HCT116 (cell line): ENCODE measurements around the gene DPP4. TPM values are rescaled to one million over a fixed set of nuclear protein-coding genes. Genes with fewer than 3 reads are reported as not detected.

Experiments used
- ATAC-seq: fragments of 200-7000 bp; cut with Tn5 transposase; 2 replicates; pipeline ENCODE4 v1.9.1; 2020; ENCODE audit warnings: mild to moderate bottlenecking, moderate library complexity
- BruUV-seq: library from RNA; stranded (reverse); fragments of 400-500 nt; replicated peaks from 2 replicates; lab custom pipeline; 2021; lab: Mats Ljungman, UMichigan
- CTCF ChIA-PET: fragments of 300-600 bp; sonication (Branson Sonifier 250); formaldehyde crosslinking; loops from one replicate; lab custom pipeline; 2021; ENCODE audit warnings: antibody characterized with exemption; lab: Charles Lee
- POLR2A ChIA-PET: fragments of 300-600, 350-600 bp; sonication (Branson Sonifier 250); formaldehyde crosslinking; loops from one replicate; lab custom pipeline; 2021; ENCODE audit warnings: antibody characterized with exemption; lab: Charles Lee
- RAD21 ChIA-PET, 2 experiments: fragments of 300-600 bp; sonication (Branson Sonifier 250); formaldehyde crosslinking; loops; one replicate each; lab custom pipeline; 2023; ENCODE audit warnings: low total read pairs in 2 of 2; ENCODE audit not compliant: uncharacterized antibody in 2 of 2, unreplicated experiment in 2 of 2, low non-redundant PET in 1 of 2; lab: Charles Lee
- DNase-seq: peaks from one replicate; pipeline ENCODE4 v3.0.0-alpha.2; 2010; ENCODE audit warnings: low read depth, low spot score
- H2AFZ ChIP-seq: fragments of 200-600 bp; shearing (Covaris generic), sonication (generic); 2 replicates; pipeline ENCODE4 v1.6.1; 2017; ENCODE audit warnings: low read depth, mixed run types, mixed read lengths, antibody characterized with exemption, low read length; ENCODE audit not compliant: poor library complexity, severe bottlenecking
- H3K27ac ChIP-seq: 2 replicates; pipeline ENCODE4 v1.5.1; 2012; ENCODE audit warnings: low read depth, low read length
- H3K27me3 ChIP-seq: fragments of 200-600 bp; sonication (generic); 2 replicates; pipeline ENCODE4 v1.6.1; 2016; ENCODE audit warnings: mixed run types, low read length, mixed read lengths; ENCODE audit not compliant: insufficient read depth
- H3K36me3 ChIP-seq, 2 experiments: fragments of 200-500 bp in 1 of 2; fragments of 200-600 bp in 1 of 2; sonication (Bioruptor generic) in 1 of 2; sonication (generic) in 1 of 2; 2 replicates each; pipeline versions ENCODE4 v1.5.1 to v1.6.1; 2014 to 2016; ENCODE audit warnings: low read length in 2 of 2, inconsistent platforms in 1 of 2, mixed read lengths in 1 of 2, mixed run types in 1 of 2; ENCODE audit not compliant: insufficient read depth in 2 of 2, control insufficient read depth in 1 of 2
- H3K4me1 ChIP-seq, 2 experiments: fragments of 200-600 bp in 1 of 2; sonication (generic) in 1 of 2; 2 replicates each; pipeline versions ENCODE4 v1.5.1 to v1.6.1; 2012 to 2017; ENCODE audit warnings: low read length in 2 of 2, inconsistent platforms in 1 of 2, mild to moderate bottlenecking in 1 of 2, mixed read lengths in 1 of 2, mixed run types in 1 of 2, moderate library complexity in 1 of 2; ENCODE audit not compliant: insufficient read depth in 2 of 2, control insufficient read depth in 1 of 2
- H3K4me2 ChIP-seq: fragments of 200-600 bp; sonication (generic); 2 replicates; pipeline ENCODE4 v1.6.1; 2017; ENCODE audit warnings: mixed run types, low read length, mixed read lengths
- H3K4me3 ChIP-seq, 2 experiments: fragments of 200-600 bp in 1 of 2; sonication (generic) in 1 of 2; replicated peaks in 1 of 2; 2 replicates each; pipeline ENCODE4 v1.5.1; 2011 to 2016; ENCODE audit warnings: low read length in 2 of 2, control low read depth in 1 of 2, low read depth in 1 of 2, mild to moderate bottlenecking in 1 of 2, mixed read lengths in 1 of 2, mixed run types in 1 of 2
- H3K79me2 ChIP-seq: fragments of 200-600 bp; sonication (generic); 2 replicates; pipeline ENCODE4 v1.6.1; 2017; ENCODE audit warnings: mild to moderate bottlenecking, mixed run types, low read length, moderate library complexity, mixed read lengths; ENCODE audit not compliant: insufficient read depth
- H3K9ac ChIP-seq: fragments of 200-600 bp; sonication (generic); 2 replicates; pipeline ENCODE4 v1.6.1; 2016; ENCODE audit warnings: low read length, mixed read lengths
- H3K9me2 ChIP-seq: fragments of 200-600 bp; sonication (generic), shearing (Covaris generic); 2 replicates; pipeline ENCODE4 v1.6.1; 2017; ENCODE audit warnings: mixed run types, mild to moderate bottlenecking, moderate library complexity; ENCODE audit not compliant: insufficient read depth
- H3K9me3 ChIP-seq, 2 experiments: fragments of 200-500 bp in 1 of 2; fragments of 200-600 bp in 1 of 2; sonication (Bioruptor generic) in 1 of 2; sonication (generic) in 1 of 2; 2 replicates each; pipeline ENCODE4 v1.6.1; 2014 to 2017; ENCODE audit warnings: low read length in 2 of 2, mixed read lengths in 2 of 2, inconsistent platforms in 1 of 2, low read depth in 1 of 2, mild to moderate bottlenecking in 1 of 2, mixed run types in 1 of 2, moderate library complexity in 1 of 2; ENCODE audit not compliant: control insufficient read depth in 1 of 2, insufficient read depth in 1 of 2
- H4K20me1 ChIP-seq: fragments of 200-600 bp; sonication (generic), shearing (Covaris generic); 2 replicates; pipeline ENCODE4 v1.6.1; 2017; ENCODE audit warnings: mixed run types, mild to moderate bottlenecking, moderate library complexity; ENCODE audit not compliant: insufficient read depth
- CEBPB ChIP-seq: IDR thresholded peaks from 2 replicates; pipeline ENCODE4 v1.6.1; 2012; ENCODE audit warnings: low read depth
- ELF1 ChIP-seq: IDR thresholded peaks from 2 replicates; pipeline ENCODE4 v1.6.1; 2012; ENCODE audit warnings: low read depth, borderline replicate concordance
- EZH2 ChIP-seq: fragments of 200-600 bp; sonication (generic); IDR thresholded peaks from 2 replicates; pipeline ENCODE4 v1.6.1; 2017; ENCODE audit warnings: antibody characterized with exemption, mixed run types
- POLR2AphosphoS5 ChIP-seq: IDR thresholded peaks from 2 replicates; pipeline ENCODE4 v1.6.1; 2011; ENCODE audit warnings: mild to moderate bottlenecking, low read depth, low read length, moderate library complexity
- SRF ChIP-seq: IDR thresholded peaks from 2 replicates; pipeline ENCODE4 v1.6.1; 2012; ENCODE audit warnings: low read depth
- intact Hi-C: fragments of 100-400 bp; cut with micrococcal nuclease; formaldehyde crosslinking; loops from 2 replicates; pipeline ENCODE4 v1.10.0; 2022
- total RNA-seq: library from RNA; stranded (reverse); gene quantifications from one replicate; pipeline ENCODE4 v1.2.1, GENCODE V29; 2021; ENCODE audit not compliant: unreplicated experiment
- TF ChIP-seq, protein P1 (sequence below): IDR thresholded peaks from 2 replicates; pipeline ENCODE4 v1.6.1; 2011; ENCODE audit warnings: mild to moderate bottlenecking, low read length, moderate library complexity; ENCODE audit not compliant: insufficient replicate concordance; ENCODE audit errors: extremely low read depth
- TF ChIP-seq, protein P2 (sequence below): IDR thresholded peaks from 2 replicates; pipeline ENCODE4 v1.6.1; 2012

DPP4 gene
- total RNA-seq, 1 experiment from 2014 or later: 3.6 TPM

DNA sequence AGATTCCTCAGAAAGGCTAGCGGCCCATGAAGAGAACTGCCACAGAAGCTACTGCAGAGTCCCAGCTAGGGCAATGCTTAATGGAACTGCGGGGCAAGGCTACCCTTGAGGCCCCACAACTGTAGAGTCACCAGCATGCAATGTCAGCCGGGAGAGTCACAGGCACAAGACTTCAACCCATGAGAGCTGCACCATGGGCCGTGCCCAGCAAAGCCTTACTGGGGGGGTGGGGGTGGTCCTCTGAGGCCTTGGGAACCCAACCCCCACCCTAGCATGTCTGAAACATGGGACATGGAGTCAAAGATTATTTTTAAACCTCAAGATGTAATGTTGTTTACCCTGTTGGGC is 20.2 kb downstream of the DPP4 start:
- no peak overlapping the region for H3K4me2 ChIP-seq
- no peak overlapping the region for H3K4me3 ChIP-seq
- H3K9ac ChIP-seq: no peak overlapping the region
- no peaks in the 10 kb centered on the region; the same call in 1 of the 2 replicates for H3K9me2 ChIP-seq
- ATAC-seq (no peak), DNase-seq (no peak)
- intact Hi-C loops: no loop called here
- BruUV-seq: no TSS peak
- H3K4me1 ChIP-seq: peaks cover 0 to 7% of the 10 kb centered on the region in 2 experiments; a peak in 1 of 4 replicates
- no peaks in the 10 kb centered on the region for H3K79me2 ChIP-seq
- no peaks in the 10 kb centered on the region for H3K27me3 ChIP-seq
- RAD21 ChIA-PET: no interaction called here
- TF ChIP-seq POLR2AphosphoS5: no peak
- TF ChIP-seq EZH2: no peak
- TF ChIP-seq, protein P1, sequence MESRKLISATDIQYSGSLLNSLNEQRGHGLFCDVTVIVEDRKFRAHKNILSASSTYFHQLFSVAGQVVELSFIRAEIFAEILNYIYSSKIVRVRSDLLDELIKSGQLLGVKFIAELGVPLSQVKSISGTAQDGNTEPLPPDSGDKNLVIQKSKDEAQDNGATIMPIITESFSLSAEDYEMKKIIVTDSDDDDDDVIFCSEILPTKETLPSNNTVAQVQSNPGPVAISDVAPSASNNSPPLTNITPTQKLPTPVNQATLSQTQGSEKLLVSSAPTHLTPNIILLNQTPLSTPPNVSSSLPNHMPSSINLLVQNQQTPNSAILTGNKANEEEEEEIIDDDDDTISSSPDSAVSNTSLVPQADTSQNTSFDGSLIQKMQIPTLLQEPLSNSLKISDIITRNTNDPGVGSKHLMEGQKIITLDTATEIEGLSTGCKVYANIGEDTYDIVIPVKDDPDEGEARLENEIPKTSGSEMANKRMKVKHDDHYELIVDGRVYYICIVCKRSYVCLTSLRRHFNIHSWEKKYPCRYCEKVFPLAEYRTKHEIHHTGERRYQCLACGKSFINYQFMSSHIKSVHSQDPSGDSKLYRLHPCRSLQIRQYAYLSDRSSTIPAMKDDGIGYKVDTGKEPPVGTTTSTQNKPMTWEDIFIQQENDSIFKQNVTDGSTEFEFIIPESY: no peak
- no peak for TF ChIP-seq SRF
- no peak for TF ChIP-seq ELF1
- no peak for TF ChIP-seq CEBPB
- TF ChIP-seq, protein P2, sequence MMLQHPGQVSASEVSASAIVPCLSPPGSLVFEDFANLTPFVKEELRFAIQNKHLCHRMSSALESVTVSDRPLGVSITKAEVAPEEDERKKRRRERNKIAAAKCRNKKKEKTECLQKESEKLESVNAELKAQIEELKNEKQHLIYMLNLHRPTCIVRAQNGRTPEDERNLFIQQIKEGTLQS: no peak
- TF ChIP-seq, all 23 proteins: peak for 0
- Histone ChIP-seq H3K36me3 (no peaks in the 10 kb centered on the region), H4K20me1 (no peaks in the 10 kb centered on the region), H3K27ac (no peak overlapping the region), H3K9me3 (peaks cover 0 to 3% of the 10 kb centered on the region in 2 experiments; a peak in 2 of 4 replicates), H2AFZ (no peak overlapping the region)
- ChIA-PET CTCF (no interaction called here), POLR2A (no interaction called here)
